MCF 10A (cell line): ENCODE measurements around the gene CYP2S1. TPM values are rescaled to one million over a fixed set of nuclear protein-coding genes. Genes with fewer than 3 reads are reported as not detected.

Experiments used
- BruUV-seq: library from RNA; stranded (reverse); fragments of 400-500 nt; replicated peaks from 2 replicates; lab custom pipeline; 2021; lab: Mats Ljungman, UMichigan
- CTCF ChIA-PET: fragments of 300-600 bp; sonication (Branson Sonifier 250); formaldehyde crosslinking; extraction: SDS; loops from one replicate; lab custom pipeline; 2021; ENCODE audit warnings: antibody characterized with exemption, inconsistent platforms; lab: Yijun Ruan, JAX
- POLR2A ChIA-PET: fragments of 300-600, 350-650 bp; sonication (Branson Sonifier 250); formaldehyde crosslinking; extraction: SDS; loops from one replicate; lab custom pipeline; 2020; ENCODE audit warnings: antibody characterized with exemption, inconsistent platforms; lab: Yijun Ruan, JAX
- DNase-seq: peaks from one replicate; pipeline ENCODE4 v3.0.0-alpha.2; 2018; ENCODE audit not compliant: unreplicated experiment
- H3K27ac Mint-ChIP-seq: one replicate; pipeline ENCODE4 v1.8.0; 2022; ENCODE audit warnings: mild to moderate bottlenecking, low read depth, mixed read lengths; ENCODE audit not compliant: unreplicated experiment
- H3K27me3 Mint-ChIP-seq: one replicate; pipeline ENCODE4 v1.8.0; 2022; ENCODE audit warnings: mixed read lengths; ENCODE audit not compliant: insufficient read depth, unreplicated experiment
- H3K36me3 Mint-ChIP-seq: one replicate; pipeline ENCODE4 v1.8.0; 2022; ENCODE audit warnings: mild to moderate bottlenecking, moderate library complexity, mixed read lengths; ENCODE audit not compliant: insufficient read depth, unreplicated experiment
- H3K4me1 Mint-ChIP-seq: one replicate; pipeline ENCODE4 v1.8.0; 2022; ENCODE audit warnings: mixed read lengths; ENCODE audit not compliant: insufficient read depth, unreplicated experiment
- H3K4me3 Mint-ChIP-seq: one replicate; pipeline ENCODE4 v1.8.0; 2022; ENCODE audit warnings: mild to moderate bottlenecking, moderate library complexity, mixed read lengths; ENCODE audit not compliant: unreplicated experiment
- H3K9me3 Mint-ChIP-seq: one replicate; pipeline ENCODE4 v1.8.0; 2022; ENCODE audit warnings: mixed read lengths; ENCODE audit not compliant: unreplicated experiment
- CTCF ChIP-seq: fragments of 200-600 bp; IDR thresholded peaks from one replicate; pipeline ENCODE4 v1.8.0; 2022; ENCODE audit warnings: antibody characterized with exemption, mild to moderate bottlenecking; ENCODE audit not compliant: unreplicated experiment
- intact Hi-C: fragments of 100-400 bp; cut with micrococcal nuclease; formaldehyde crosslinking; loops from 2 replicates; pipeline ENCODE4 v1.14.1; 2022
- total RNA-seq: library from RNA; stranded (reverse); gene quantifications from 2 replicates; pipeline ENCODE4 v1.2.3, GENCODE V29; 2022

The CYP2S1 gene
- total RNA-seq, 1 experiment from 2014 or later: not detected

- POLR2A ChIA-PET: interaction anchor here (0.6 to 1.7 kb wide), 3 partner anchors 8 to 627 kb away, joined by 3 to 4 read pairs (median 3); no protein-coding TSS in a partner anchor
Observed at GRCh38 chr19:41233748-41234240, 40.8 kb downstream of the CYP2S1 start.

GRCh38 chr19:41234512-41235168 lies 41.6 kb downstream of the CYP2S1 start:
- ChIA-PET POLR2A (interaction anchor here (0.6 to 1.0 kb wide), 2 partner anchors 8 to 628 kb away, joined by 3 to 4 read pairs; no protein-coding TSS in a partner anchor), CTCF (interaction anchor here (1.1 to 1.2 kb wide), 2 partner anchors 11 to 16 kb away, joined by 3 read pairs; partner anchors contain the start of gene AXL)
- DNase-seq: no peak
- TF ChIP-seq CTCF: no peak
- intact Hi-C loops: no loop called here
- Mint-ChIP-seq H3K27me3 (no peaks in the 10 kb centered on the region), H3K36me3 (peaks cover 25% of the 10 kb centered on the region), H3K4me3 (no peak overlapping the region), H3K27ac (no peak overlapping the region), H3K9me3 (peaks cover 3% of the 10 kb centered on the region), H3K4me1 (no peaks in the 10 kb centered on the region)
- no TSS peak for BruUV-seq

More at GRCh38 chr19:41233748-41234240, 40.8 kb downstream of the CYP2S1 start:
- intact Hi-C loops: no loop called here
- no peak for DNase-seq
- no peaks in the 10 kb centered on the region for H3K4me1 Mint-ChIP-seq
- no peaks in the 10 kb centered on the region for H3K27me3 Mint-ChIP-seq
- H3K4me3 Mint-ChIP-seq: no peak overlapping the region
- CTCF ChIA-PET: interaction anchor here (1.2 kb wide), 1 partner anchor 10 kb away, joined by 3 read pairs; no protein-coding TSS in a partner anchor
- H3K9me3 Mint-ChIP-seq: no peaks in the 10 kb centered on the region
- BruUV-seq: no TSS peak
- TF ChIP-seq CTCF: no peak
- peaks cover 25% of the 10 kb centered on the region for H3K36me3 Mint-ChIP-seq
- H3K27ac Mint-ChIP-seq: no peak overlapping the region

- Mint-ChIP-seq H3K27me3 (no peaks in the 10 kb centered on the region), H3K4me1 (no peaks in the 10 kb centered on the region), H3K36me3 (peaks cover 25% of the 10 kb centered on the region), H3K27ac (no peak overlapping the region), H3K9me3 (peaks cover 7% of the 10 kb centered on the region), H3K4me3 (no peak overlapping the region)
- ChIA-PET POLR2A (no interaction called here), CTCF (interaction anchor here (1.1 kb wide), 1 partner anchor 17 kb away, joined by 3 read pairs; the partner anchor contains the start of gene AXL)
- no peak for TF ChIP-seq CTCF
- intact Hi-C loops: no loop called here
- BruUV-seq: no TSS peak
- DNase-seq: no peak
Observed at GRCh38 chr19:41235480-41235879, 42.5 kb downstream of the CYP2S1 start.

GRCh38 chr19:41238244-41238643 lies 45.2 kb downstream of the CYP2S1 start:
- Mint-ChIP-seq H3K9me3 (peaks cover 7% of the 10 kb centered on the region), H3K4me3 (no peak overlapping the region), H3K36me3 (peaks cover 18% of the 10 kb centered on the region), H3K27ac (no peak overlapping the region), H3K4me1 (no peaks in the 10 kb centered on the region), H3K27me3 (no peaks in the 10 kb centered on the region)
- TF ChIP-seq CTCF: no peak
- DNase-seq: no peak
- BruUV-seq: no TSS peak
- CTCF ChIA-PET: interaction anchor here (1.0 kb wide), 1 partner anchor 26 kb away, joined by 3 read pairs; the partner anchor contains the start of gene HNRNPUL1
- POLR2A ChIA-PET: interaction anchor here (1.5 to 1.8 kb wide), 2 partner anchors 20 to 24 kb away, joined by 3 to 6 read pairs; partner anchors contain the start of gene AXL
- intact Hi-C loops: no loop called here
